Endothelial cell (in vitro differentiated cells): ENCODE measurements around the gene S100A3. TPM values are rescaled to one million over a fixed set of nuclear protein-coding genes. Genes with fewer than 3 reads are reported as not detected.

Experiments
- DNase-seq: peaks from one replicate; pipeline ENCODE4 v3.0.0; 2021; ENCODE audit warnings: low spot score
- H3K27ac Mint-ChIP-seq: one replicate; pipeline ENCODE4 v1.8.0; 2021; ENCODE audit warnings: mixed read lengths, inconsistent platforms; ENCODE audit not compliant: unreplicated experiment
- H3K27me3 Mint-ChIP-seq: one replicate; pipeline ENCODE4 v1.8.0; 2021; ENCODE audit warnings: mild to moderate bottlenecking, moderate library complexity, mixed read lengths, inconsistent platforms; ENCODE audit not compliant: unreplicated experiment
- H3K36me3 Mint-ChIP-seq: one replicate; pipeline ENCODE4 v1.8.0; 2021; ENCODE audit warnings: mild to moderate bottlenecking, low read depth, mixed read lengths, inconsistent platforms; ENCODE audit not compliant: unreplicated experiment
- H3K4me1 Mint-ChIP-seq: one replicate; pipeline ENCODE4 v1.8.0; 2021; ENCODE audit warnings: mild to moderate bottlenecking, mixed read lengths, inconsistent platforms; ENCODE audit not compliant: unreplicated experiment
- H3K4me3 Mint-ChIP-seq: one replicate; pipeline ENCODE4 v1.8.0; 2021; ENCODE audit warnings: mild to moderate bottlenecking, mixed read lengths, inconsistent platforms; ENCODE audit not compliant: unreplicated experiment
- H3K9me3 Mint-ChIP-seq: one replicate; pipeline ENCODE4 v1.8.0; 2021; ENCODE audit warnings: mixed read lengths, inconsistent platforms; ENCODE audit not compliant: unreplicated experiment
- CTCF ChIP-seq: fragments of 200-600 bp; sonication (generic); IDR thresholded peaks from one replicate; pipeline ENCODE4 v1.5.0; 2021; ENCODE audit warnings: antibody characterized with exemption; ENCODE audit not compliant: unreplicated experiment
- total RNA-seq: library from RNA; stranded (reverse); fragmentation: NEBNext Ultra II Directional; extraction: Animal tissue kit (Norgen Biotek cat#: 25700); gene quantifications from one replicate; pipeline ENCODE4 v1.2.1, GENCODE V29; 2021; ENCODE audit not compliant: unreplicated experiment

S100A3 gene
- total RNA-seq, 1 donor from 2014 or later: not detected

GRCh38 chr1:153513023-153513422, 36.0 kb downstream of the S100A3 start:
- H3K27me3 Mint-ChIP-seq: peaks cover 8% of the 10 kb centered on the region
- no peaks in the 10 kb centered on the region for H3K9me3 Mint-ChIP-seq
- no peak overlapping the region for H3K4me3 Mint-ChIP-seq
- no peak for DNase-seq
- no peaks in the 10 kb centered on the region for H3K36me3 Mint-ChIP-seq
- H3K4me1 Mint-ChIP-seq: peaks cover 3% of the 10 kb centered on the region
- H3K27ac Mint-ChIP-seq: no peak overlapping the region
- TF ChIP-seq CTCF: no peak

GRCh38 chr1:153510984-153511410, 38.1 kb downstream of the S100A3 start:
- Mint-ChIP-seq H3K27ac (no peak overlapping the region), H3K9me3 (no peaks in the 10 kb centered on the region), H3K4me1 (no peaks in the 10 kb centered on the region), H3K4me3 (no peak overlapping the region), H3K27me3 (peaks cover 11% of the 10 kb centered on the region), H3K36me3 (no peaks in the 10 kb centered on the region)
- peak; percentile 93 for DNase-seq
- TF ChIP-seq CTCF: peak; percentile 75

- no peak overlapping the region for H3K27ac Mint-ChIP-seq
- DNase-seq: peak; percentile 63
- no peaks in the 10 kb centered on the region for H3K4me1 Mint-ChIP-seq
- H3K27me3 Mint-ChIP-seq: peaks cover 11% of the 10 kb centered on the region
- H3K9me3 Mint-ChIP-seq: no peaks in the 10 kb centered on the region
- TF ChIP-seq CTCF: peak; percentile 79
- no peak overlapping the region for H3K4me3 Mint-ChIP-seq
- H3K36me3 Mint-ChIP-seq: no peaks in the 10 kb centered on the region
Measured at GRCh38 chr1:153509729-153510354, 39.2 kb downstream of the S100A3 start.

GRCh38 chr1:153509036-153509435, 40.0 kb downstream of the S100A3 start:
- no peak overlapping the region for H3K27ac Mint-ChIP-seq
- peaks cover 14% of the 10 kb centered on the region for H3K27me3 Mint-ChIP-seq
- no peak for DNase-seq
- no peaks in the 10 kb centered on the region for H3K9me3 Mint-ChIP-seq
- H3K4me3 Mint-ChIP-seq: no peak overlapping the region
- H3K4me1 Mint-ChIP-seq: no peaks in the 10 kb centered on the region
- TF ChIP-seq CTCF: no peak
- no peaks in the 10 kb centered on the region for H3K36me3 Mint-ChIP-seq

- H3K4me1 Mint-ChIP-seq: no peaks in the 10 kb centered on the region
- peak overlapping the region; percentile 36 for H3K27ac Mint-ChIP-seq
- H3K27me3 Mint-ChIP-seq: peaks cover 14% of the 10 kb centered on the region
- H3K4me3 Mint-ChIP-seq: no peak overlapping the region
- H3K36me3 Mint-ChIP-seq: no peaks in the 10 kb centered on the region
- DNase-seq: no peak
- no peaks in the 10 kb centered on the region for H3K9me3 Mint-ChIP-seq
- TF ChIP-seq CTCF: no peak
Measured at GRCh38 chr1:153507926-153508583, 41.0 kb downstream of the S100A3 start.
